ENCODE measurements around the gene ZNF587.
"Not testable (repeated sequence)": the region's sequence is repeated elsewhere in the genome, so short reads cannot be mapped to it uniquely, and the experiment has no call there.

ZNF587 gene

DNA sequence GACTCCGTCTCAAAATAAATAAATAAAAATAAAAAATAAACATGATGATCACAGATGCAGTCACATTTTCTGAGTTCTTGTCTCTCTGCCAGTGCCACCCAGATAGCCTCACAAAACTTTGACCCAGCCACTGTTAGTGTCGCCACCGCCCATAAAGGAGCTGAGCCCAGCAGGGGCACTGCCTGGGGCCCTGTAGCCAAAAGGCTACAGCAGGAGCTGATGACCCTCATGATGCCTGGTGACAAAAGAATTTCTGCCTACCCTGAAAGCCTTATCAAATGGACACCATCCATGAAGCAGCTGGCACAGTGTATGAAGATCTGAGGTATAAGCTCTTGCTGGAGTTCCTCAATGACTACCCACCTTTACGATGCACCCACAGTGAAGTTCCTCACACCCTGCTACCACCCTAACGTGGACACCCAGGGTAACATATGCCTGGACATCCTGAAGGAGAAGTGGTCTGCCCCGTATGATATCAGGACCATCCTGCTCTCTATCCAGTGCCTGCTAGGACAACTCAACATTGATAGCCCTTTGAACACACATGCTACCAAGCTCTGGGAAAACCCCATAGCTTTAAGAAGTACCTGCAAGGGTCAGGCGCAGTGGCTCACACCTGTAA lies 18.3 kb downstream of the ZNF587 start:
- H3K9me3 ChIP-seq: peaks cover 45% of the 10 kb centered on the region
- no peak overlapping the region for H3K27ac ChIP-seq
- H3K9ac ChIP-seq: no peak overlapping the region
- H3K4me2 ChIP-seq: no peak overlapping the region
- no peak for TF ChIP-seq Cebpa-rat (IDR thresholded peaks at IDR 0.05)
- no peaks in the 10 kb centered on the region for H3K4me1 ChIP-seq
- no peak overlapping the region for H3K4me3 ChIP-seq
- no peaks in the 10 kb centered on the region for H3K27me3 ChIP-seq
- H4K20me1 ChIP-seq: peaks cover 47% of the 10 kb centered on the region
- peaks cover 94% of the 10 kb centered on the region for H3K36me3 ChIP-seq

DNA sequence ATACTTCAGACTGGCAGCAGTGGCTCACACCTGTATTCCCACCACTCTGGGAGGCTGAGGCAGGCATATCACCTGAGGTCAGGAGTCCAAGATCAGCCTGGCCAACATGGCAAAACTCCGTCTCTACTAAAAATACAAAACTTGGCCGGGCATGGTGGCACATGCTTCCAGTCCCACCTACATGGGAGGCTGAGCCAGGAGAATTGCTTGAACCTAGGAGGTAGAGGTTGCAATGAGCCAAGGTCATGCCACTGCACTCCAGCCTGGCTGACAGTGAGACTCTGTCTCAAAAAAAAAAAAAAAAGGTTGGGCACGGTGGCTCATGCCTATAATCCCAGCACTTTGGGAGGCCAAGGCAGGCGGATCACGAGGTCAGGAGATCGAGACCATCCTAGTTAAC lies 20.0 kb downstream of the ZNF587 start:
- H3K27ac ChIP-seq: not testable (repeated sequence)

DNA sequence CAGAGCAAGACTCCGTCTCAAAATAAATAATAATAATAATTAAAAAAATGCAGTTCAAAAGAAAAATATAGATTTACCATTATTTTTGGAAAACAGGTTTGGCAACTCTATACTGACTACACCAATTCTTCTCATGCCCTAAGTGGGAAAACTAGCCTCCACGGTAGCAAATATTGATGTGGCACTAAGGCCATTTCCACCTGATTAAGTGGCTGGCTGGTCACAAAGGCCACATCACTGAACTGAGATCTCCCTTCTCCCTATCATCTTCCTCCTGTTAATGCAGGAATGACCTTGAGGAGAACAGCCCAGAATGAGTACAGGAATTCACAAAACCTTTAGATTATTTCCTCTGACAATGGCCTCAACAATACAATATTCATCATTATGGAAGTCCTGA lies 20.6 kb downstream of the ZNF587 start:
- Histone ChIP-seq H4K20me1 (peaks cover 30% of the 10 kb centered on the region), H3K36me3 (peaks cover 96% of the 10 kb centered on the region), H3K4me2 (no peak overlapping the region), H3K4me1 (no peaks in the 10 kb centered on the region), H3K27me3 (no peaks in the 10 kb centered on the region), H3K27ac (no peak overlapping the region), H3K9ac (no peak overlapping the region), H3K4me3 (no peak overlapping the region), H3K9me3 (peaks cover 67% of the 10 kb centered on the region)
- TF ChIP-seq Cebpa-rat (IDR thresholded peaks at IDR 0.05): no peak

More for the DNA sequence above, 20.0 kb downstream of the ZNF587 start:
- peaks cover 62% of the 10 kb centered on the region for H3K9me3 ChIP-seq
- not testable (repeated sequence) for H3K4me2 ChIP-seq, H3K4me1 ChIP-seq, H3K27me3 ChIP-seq, H3K9ac ChIP-seq, H3K4me3 ChIP-seq
- peaks cover 96% of the 10 kb centered on the region for H3K36me3 ChIP-seq
- peaks cover 35% of the 10 kb centered on the region for H4K20me1 ChIP-seq

DNA sequence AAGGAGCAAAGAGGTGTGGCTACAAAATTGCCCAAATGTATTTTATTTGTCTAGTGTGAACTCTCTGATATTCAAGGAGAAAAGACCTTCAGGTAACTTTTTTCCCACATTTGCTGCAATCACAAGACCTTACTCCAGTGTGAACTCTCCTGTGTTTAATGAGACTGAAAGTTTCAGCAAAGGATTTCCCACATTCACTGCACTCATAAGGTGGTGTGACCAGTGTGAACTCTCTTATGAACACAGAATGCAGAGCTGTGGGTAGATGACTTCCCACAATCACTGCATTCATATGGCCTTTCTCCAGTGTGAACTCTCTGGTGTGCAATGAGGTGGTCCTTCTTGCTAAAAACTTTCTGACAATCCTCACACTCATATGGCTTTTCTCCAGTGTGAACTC lies 22.8 kb downstream of the ZNF587 start:
- Histone ChIP-seq H4K20me1 (peaks cover 12% of the 10 kb centered on the region; the same call in 1 of the 2 replicates), H3K27ac (no peak overlapping the region), H3K9me3 (peaks cover 89% of the 10 kb centered on the region), H3K4me1 (no peaks in the 10 kb centered on the region), H3K9ac (no peak overlapping the region), H3K27me3 (no peaks in the 10 kb centered on the region), H3K4me2 (no peak overlapping the region), H3K4me3 (no peak overlapping the region), H3K36me3 (peaks cover 98% of the 10 kb centered on the region)
- no peak for TF ChIP-seq Cebpa-rat (IDR thresholded peaks at IDR 0.05)

DNA sequence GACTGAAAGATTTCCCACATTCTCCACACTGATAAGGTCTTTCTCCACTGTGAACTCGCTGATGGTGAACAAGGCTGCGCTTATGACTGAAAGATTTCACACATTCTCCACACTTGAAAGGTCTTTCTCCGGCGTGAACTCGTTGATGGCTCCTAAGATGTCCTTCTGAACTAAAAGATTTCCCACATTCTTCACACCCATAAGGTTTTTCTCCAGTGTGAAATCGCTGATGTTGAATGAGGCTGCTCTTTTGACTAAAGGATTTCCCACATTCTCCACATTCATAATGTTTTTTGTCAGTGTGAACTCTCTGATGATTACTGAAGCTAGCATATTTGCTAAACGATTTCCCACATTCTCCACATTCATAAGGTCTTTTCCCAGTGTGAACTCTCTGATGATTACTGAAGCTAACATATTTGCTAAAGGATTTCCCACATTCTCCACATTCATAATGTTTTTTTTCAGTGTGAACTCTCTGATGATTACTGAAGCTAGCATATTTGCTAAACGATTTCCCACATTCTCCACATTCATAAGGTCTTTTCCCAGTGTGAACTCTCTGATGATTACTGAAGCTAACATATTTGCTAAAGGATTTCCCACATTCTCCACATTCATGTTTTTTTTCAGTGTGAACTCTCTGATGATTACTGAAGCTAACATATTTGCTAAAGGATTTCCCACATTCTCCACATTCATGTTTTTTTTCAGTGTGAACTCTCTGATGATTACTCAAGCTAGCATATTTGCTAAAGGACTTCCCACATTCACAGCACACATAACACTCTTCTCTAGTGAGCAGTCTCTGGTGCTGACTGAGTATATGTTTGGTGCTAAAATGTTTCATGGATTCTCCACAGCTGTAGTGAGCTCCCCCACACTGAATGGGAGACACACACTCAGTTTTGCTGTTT lies 24.5 kb downstream of the ZNF587 start:
- peaks cover 97% of the 10 kb centered on the region for H3K9me3 ChIP-seq
- not testable (repeated sequence) for H3K27ac ChIP-seq, H3K4me2 ChIP-seq, H3K9ac ChIP-seq, H3K27me3 ChIP-seq, H3K4me1 ChIP-seq
- H3K4me3 ChIP-seq: 0 out of 2 replicates have a peak overlapping the region, but pooled peaks have one; percentile 25
- peaks cover 10% of the 10 kb centered on the region; the same call in 1 of the 2 replicates for H4K20me1 ChIP-seq
- H3K36me3 ChIP-seq: peaks cover 96% of the 10 kb centered on the region

DNA sequence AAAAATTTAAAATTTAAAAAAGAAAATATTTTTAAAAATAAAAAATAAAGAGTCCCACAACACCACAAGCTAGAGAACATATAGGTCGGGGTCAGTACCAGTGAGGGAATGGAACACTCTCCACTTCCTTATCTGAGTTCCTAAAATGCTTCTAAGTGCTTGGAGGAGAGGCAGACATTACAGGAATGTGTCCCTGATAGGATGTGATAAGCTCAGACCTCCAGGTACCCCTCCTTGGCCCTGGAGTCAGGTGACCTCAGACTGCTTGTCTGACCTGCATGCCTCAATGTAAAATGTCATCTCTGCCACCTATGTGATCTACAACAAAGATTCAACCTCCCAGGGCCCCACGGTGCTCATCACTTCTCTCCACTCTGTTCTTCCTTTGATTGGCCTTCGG lies 36.4 kb downstream of the ZNF587 start:
- Histone ChIP-seq H3K4me3 (peak overlapping the region; percentile 87; the same call in 1 of the 2 replicates), H4K20me1 (no peaks in the 10 kb centered on the region), H3K9ac (no peak overlapping the region), H3K27ac (no peak overlapping the region), H3K27me3 (no peaks in the 10 kb centered on the region), H3K4me1 (peaks cover 13% of the 10 kb centered on the region), H3K36me3 (peaks cover 50% of the 10 kb centered on the region), H3K9me3 (peaks cover 56% of the 10 kb centered on the region), H3K4me2 (no peak overlapping the region)
- no peak for TF ChIP-seq Cebpa-rat (IDR thresholded peaks at IDR 0.05)

DNA sequence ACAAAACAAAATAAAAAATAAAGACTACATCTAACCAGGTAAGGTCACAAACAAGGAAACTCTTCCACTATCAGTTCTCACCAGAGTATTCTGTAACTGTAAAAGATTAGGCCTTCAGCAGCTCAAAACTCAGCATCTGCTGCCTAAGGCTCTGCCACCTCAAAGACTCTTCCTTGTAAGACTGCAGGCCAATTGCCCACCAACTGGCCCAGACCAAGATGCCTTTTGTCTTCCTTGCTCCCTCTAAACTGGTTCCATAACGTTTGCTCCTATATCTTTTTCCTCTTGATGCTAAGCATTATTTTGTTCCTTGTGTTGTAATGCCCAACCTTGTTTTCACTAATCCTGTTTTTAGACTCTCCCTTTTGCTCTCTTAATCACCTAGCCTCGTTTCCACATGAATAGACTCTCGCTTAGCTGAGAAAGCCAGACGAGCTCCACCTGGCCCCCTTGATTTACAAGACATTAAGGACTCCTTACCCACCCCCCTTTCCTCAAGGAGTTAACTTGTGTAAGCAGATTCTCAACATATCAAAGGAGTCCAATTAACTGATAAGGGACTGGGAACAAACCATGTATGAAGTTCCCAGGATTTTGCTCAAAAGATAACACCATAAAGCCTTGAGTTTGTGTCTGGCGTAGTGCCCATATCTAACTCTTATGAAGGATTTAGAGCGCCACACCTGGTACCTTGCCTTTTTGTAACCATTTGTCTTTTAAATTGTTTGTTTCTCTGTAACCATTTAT lies 37.7 kb downstream of the ZNF587 start:
- Histone ChIP-seq H3K27me3 (no peaks in the 10 kb centered on the region), H3K9me3 (peaks cover 56% of the 10 kb centered on the region), H3K4me2 (peak overlapping the region; percentile 87), H3K4me1 (peaks cover 13% of the 10 kb centered on the region), H3K9ac (peak overlapping the region; percentile 93), H3K27ac (no peak overlapping the region), H4K20me1 (no peaks in the 10 kb centered on the region), H3K36me3 (peaks cover 50% of the 10 kb centered on the region), H3K4me3 (peak overlapping the region; percentile 87)
- TF ChIP-seq Cebpa-rat (IDR thresholded peaks at IDR 0.05): no peak

DNA sequence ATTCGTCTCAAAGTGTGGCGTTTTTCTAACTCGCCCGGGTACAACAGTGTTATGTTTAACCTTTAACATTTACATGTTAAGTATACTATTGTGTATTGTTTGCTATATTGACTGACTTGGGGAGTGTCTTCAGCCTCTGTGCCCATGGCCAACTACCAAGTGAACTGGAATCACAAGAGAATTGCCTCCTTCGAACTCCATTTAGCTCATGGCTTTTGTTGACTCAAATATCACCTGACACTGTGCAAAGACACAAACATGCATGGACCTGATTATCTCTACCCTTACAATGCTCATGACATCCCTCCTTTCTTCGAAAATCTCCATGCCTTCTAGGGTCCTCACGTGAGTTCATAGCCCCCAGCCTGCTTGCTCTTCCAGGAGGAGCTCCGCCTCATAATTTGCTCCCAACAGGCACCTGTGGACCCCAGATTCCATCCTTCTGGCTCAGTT lies 38.5 kb downstream of the ZNF587 start:
- Histone ChIP-seq H3K27me3 (no peaks in the 10 kb centered on the region), H4K20me1 (no peaks in the 10 kb centered on the region), H3K4me3 (peak overlapping the region; percentile 87), H3K9ac (peak overlapping the region; percentile 93), H3K4me2 (peak overlapping the region; percentile 87), H3K36me3 (peaks cover 42% of the 10 kb centered on the region), H3K27ac (peak overlapping the region; percentile 91), H3K4me1 (peaks cover 13% of the 10 kb centered on the region), H3K9me3 (peaks cover 49% of the 10 kb centered on the region)
- TF ChIP-seq Cebpa-rat (IDR thresholded peaks at IDR 0.05): no peak

DNA sequence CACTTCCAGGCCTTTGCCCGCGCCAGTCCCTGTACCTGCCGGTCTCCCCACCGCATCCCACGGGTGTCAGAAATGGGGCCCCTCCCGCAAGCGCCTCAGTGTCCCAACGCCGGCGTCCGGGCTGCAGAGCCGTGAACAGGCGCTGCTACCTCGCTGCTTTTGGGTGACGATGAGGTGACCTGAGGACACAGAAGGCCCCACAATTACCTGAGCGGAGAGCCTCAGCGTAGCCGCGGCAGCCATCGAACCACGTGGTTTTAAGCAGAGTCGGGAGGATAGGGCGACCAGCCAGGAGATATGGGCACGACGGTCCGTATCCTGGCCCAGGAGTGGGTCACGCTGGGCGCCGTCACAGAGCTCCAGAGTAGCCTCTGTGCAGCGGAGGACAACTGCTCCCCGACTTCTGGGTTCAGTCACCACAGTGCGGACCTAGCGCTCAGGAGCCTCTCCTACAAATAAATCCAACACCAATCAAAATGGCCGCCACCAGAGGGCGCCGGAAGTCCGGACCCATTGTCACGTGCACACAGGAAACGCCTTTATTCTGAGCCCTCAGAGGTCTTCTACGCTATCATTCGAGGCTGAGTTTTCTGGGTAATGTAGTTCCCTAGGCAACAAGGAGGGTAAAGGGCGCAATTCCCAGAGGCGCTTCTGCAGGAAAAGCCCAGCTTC lies 39.0 kb downstream of the ZNF587 start, which contains the start of gene ZNF814:
ZNF814 (minus strand) TSS at position 478 of the 672 bp plus-strand sequence; CDS start at position 243, 235 bp downstream.
- peak within 1 kb of the TSS; percentile 87 for H3K4me2 ChIP-seq
- peak within 1 kb of the TSS; percentile 93 for H3K9ac ChIP-seq
- H3K36me3 ChIP-seq: peaks cover 37% of the 10 kb centered on the region
- peaks cover 44% of the 10 kb centered on the region for H3K9me3 ChIP-seq
- TF ChIP-seq Cebpa-rat (IDR thresholded peaks at IDR 0.05): no peak
- H3K27me3 ChIP-seq: no peaks in the 10 kb centered on the region
- peaks cover 13% of the 10 kb centered on the region for H3K4me1 ChIP-seq
- peak within 1 kb of the TSS; percentile 91 for H3K27ac ChIP-seq
- H3K4me3 ChIP-seq: peak within 1 kb of the TSS; percentile 87
- H4K20me1 ChIP-seq: no peaks in the 10 kb centered on the region

DNA sequence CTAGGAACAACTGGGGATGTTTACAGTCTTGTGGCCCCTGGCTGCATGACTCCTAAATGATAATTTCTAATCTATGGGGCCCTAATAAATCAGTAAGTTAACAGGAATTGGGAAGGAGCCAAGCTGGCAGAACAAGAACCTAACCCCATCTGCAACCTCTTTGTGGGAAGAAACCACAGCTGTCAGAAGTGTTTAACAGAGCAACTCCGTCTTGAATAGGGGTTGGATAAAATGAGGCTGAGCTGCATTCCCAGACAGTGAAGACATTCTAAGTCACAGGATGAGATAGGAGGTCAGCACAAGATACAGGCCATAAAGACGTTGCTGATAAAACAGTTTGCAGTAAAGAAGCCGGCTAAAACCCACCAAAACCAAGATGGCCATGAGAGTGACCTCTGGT lies 41.0 kb downstream of the ZNF587 start:
- H4K20me1 ChIP-seq: not testable (repeated sequence)

More for the DNA sequence above, 41.0 kb downstream of the ZNF587 start:
- H3K27me3 ChIP-seq, H3K4me3 ChIP-seq, H3K27ac ChIP-seq, H3K4me2 ChIP-seq, H3K9ac ChIP-seq: not testable (repeated sequence)
- peaks cover 24% of the 10 kb centered on the region for H3K9me3 ChIP-seq
- peaks cover 13% of the 10 kb centered on the region for H3K4me1 ChIP-seq
- peaks cover 17% of the 10 kb centered on the region for H3K36me3 ChIP-seq
